Cardiac muscle cell (in vitro differentiated cells and primary cell): ENCODE results near the gene NR2C1. TPM values are rescaled to one million over a fixed set of nuclear protein-coding genes. Genes with fewer than 3 reads are reported as not detected.

Source experiments
- DNase-seq, 2 donors: peaks; one replicate each; pipeline versions ENCODE4 v3.0.0 to v3.0.0-alpha.2; 2010 to 2017; ENCODE audit warnings: low read depth in 1 of 2, low spot score in 1 of 2
- H3K27ac ChIP-seq: fragments of 200-600 bp; sonication (generic); 2 replicates; pipeline ENCODE4 v1.5.1; 2016
- H3K27me3 ChIP-seq: fragments of 200-600 bp; sonication (generic); 2 replicates; pipeline ENCODE4 v1.6.0; 2016; ENCODE audit warnings: control low read depth
- H3K36me3 ChIP-seq: fragments of 200-600 bp; sonication (generic); 2 replicates; pipeline ENCODE4 v1.5.1; 2016; ENCODE audit warnings: control low read depth
- H3K4me1 ChIP-seq: fragments of 200-600 bp; sonication (generic); 2 replicates; pipeline ENCODE4 v1.8.1; 2017; ENCODE audit warnings: low read depth, mild to moderate bottlenecking, mixed run types
- H3K4me3 ChIP-seq: fragments of 200-600 bp; sonication (generic); 2 replicates; pipeline ENCODE4 v1.5.1; 2016; ENCODE audit warnings: mild to moderate bottlenecking
- H3K9me3 ChIP-seq: fragments of 200-600 bp; sonication (generic); 2 replicates; pipeline ENCODE4 v1.5.1; 2017; ENCODE audit warnings: low read depth, mild to moderate bottlenecking, control low read depth
- CTCF ChIP-seq: IDR thresholded peaks from 2 replicates; pipeline ENCODE4 v1.5.1; 2012; ENCODE audit warnings: low read depth, mild to moderate bottlenecking, low read length
- polyA plus RNA-seq: library from polyadenylated mRNA; unstranded; fragments of >200 nt; fragmentation: Nextera tagmentation; extraction: Ambion mirVana; gene quantifications from 2 replicates; pipeline ENCODE4 v1.2.1, GENCODE V29; 2016
- total RNA-seq: library from RNA; depleted of rRNA; stranded (reverse); fragments of >200 nt; gene quantifications from 2 replicates; pipeline ENCODE4 v1.2.3, GENCODE V29; 2016

NR2C1 gene
- total RNA-seq (78.3 and 113 TPM in 2 replicates), polyA plus RNA-seq (38.1 and 61.2 TPM in 2 replicates)

GRCh38 chr12:95072900-95073697, at the start of gene NR2C1:
NR2C1 (minus strand) TSS chr12:95073618; CDS start chr12:95067384, 6,234 bp downstream.
- H3K9me3 ChIP-seq, result no peaks in the 10 kb centered on the region
- TF ChIP-seq CTCF, result no peak
- peak; percentile 95 to 96 for DNase-seq
- H3K4me1 ChIP-seq, result no peaks in the 10 kb centered on the region
- H3K4me3 ChIP-seq, result peak within 1 kb of the TSS; percentile 77
- H3K36me3 ChIP-seq, result no peaks in the 10 kb centered on the region
- peak within 1 kb of the TSS; percentile 85 for H3K27ac ChIP-seq
- H3K27me3 ChIP-seq, result no peaks in the 10 kb centered on the region

GRCh38 chr12:95118788-95119179, 45.4 kb upstream of the NR2C1 start:
- H3K36me3 ChIP-seq, result peaks cover 3% of the 10 kb centered on the region
- DNase-seq, result no peak
- no peak for TF ChIP-seq CTCF
- H3K9me3 ChIP-seq, result no peaks in the 10 kb centered on the region
- H3K27me3 ChIP-seq, result no peaks in the 10 kb centered on the region
- peak overlapping the region; percentile 74 for H3K27ac ChIP-seq
- H3K4me3 ChIP-seq, result no peak overlapping the region
- peaks cover 10% of the 10 kb centered on the region for H3K4me1 ChIP-seq

GRCh38 chr12:95118138-95118787, 44.8 kb upstream of the NR2C1 start:
- no peaks in the 10 kb centered on the region for H3K9me3 ChIP-seq

GRCh38 chr12:95117178-95117599, 43.8 kb upstream of the NR2C1 start:
- Histone ChIP-seq H3K27ac (peak overlapping the region; percentile 34), H3K4me3 (no peak overlapping the region), H3K4me1 (peaks cover 10% of the 10 kb centered on the region), H3K36me3 (peaks cover 10% of the 10 kb centered on the region), H3K9me3 (no peaks in the 10 kb centered on the region), H3K27me3 (no peaks in the 10 kb centered on the region)
- peak; percentile 54 for TF ChIP-seq CTCF
- peak; percentile 84 for DNase-seq

More at GRCh38 chr12:95118138-95118787, 44.8 kb upstream of the NR2C1 start:
- Histone ChIP-seq H3K4me1 (peaks cover 10% of the 10 kb centered on the region), H3K4me3 (no peak overlapping the region), H3K36me3 (peaks cover 3% of the 10 kb centered on the region), H3K27ac (peak overlapping the region; percentile 74), H3K27me3 (no peaks in the 10 kb centered on the region)
- TF ChIP-seq CTCF, result no peak
- peak; percentile 18 to 85 for DNase-seq

GRCh38 chr12:95116773-95117172, 43.4 kb upstream of the NR2C1 start:
- no peak for TF ChIP-seq CTCF
- no peak for DNase-seq
- Histone ChIP-seq H3K4me1 (peaks cover 10% of the 10 kb centered on the region), H3K9me3 (no peaks in the 10 kb centered on the region), H3K4me3 (no peak overlapping the region), H3K36me3 (peaks cover 14% of the 10 kb centered on the region), H3K27me3 (no peaks in the 10 kb centered on the region), H3K27ac (no peak overlapping the region)
